Keratinocyte (primary cell): ENCODE data around the gene CD101. TPM values are rescaled to one million over a fixed set of nuclear protein-coding genes. Genes with fewer than 3 reads are reported as not detected.

ENCODE experiments used
- DNase-seq: peaks from one replicate; pipeline ENCODE4 v3.0.0-alpha.2; 2011; ENCODE audit warnings: low read depth, missing footprints, low spot score
- FAIRE-seq: peaks from 2 replicates; lab custom pipeline; 2011; peaks lifted over from hg19 to GRCh38; lab: Jason Lieb, UNC
- H2AFZ ChIP-seq: 2 replicates; pipeline ENCODE4 v1.6.0; 2012; ENCODE audit warnings: low read length, control low read depth, inconsistent platforms; ENCODE audit not compliant: control insufficient read depth
- H3K27ac ChIP-seq: 2 replicates; pipeline ENCODE4 v1.5.1; 2011; ENCODE audit warnings: low read length; ENCODE audit not compliant: control insufficient read depth, insufficient read depth
- H3K27me3 ChIP-seq: 3 replicates; pipeline ENCODE4 v1.6.0; 2011; ENCODE audit warnings: low read length; ENCODE audit not compliant: control insufficient read depth, insufficient read depth; ENCODE audit errors: extremely low read depth
- H3K36me3 ChIP-seq, 2 experiments: 2 replicates in 1 of 2; 3 replicates in 1 of 2; pipeline ENCODE4 v1.5.1; 2011; ENCODE audit warnings: low read length in 2 of 2, mild to moderate bottlenecking in 1 of 2; ENCODE audit not compliant: control insufficient read depth in 2 of 2, insufficient read depth in 2 of 2; ENCODE audit errors: extremely low read depth in 1 of 2
- H3K4me1 ChIP-seq: 3 replicates; pipeline ENCODE4 v1.5.1; 2011; ENCODE audit warnings: low read length; ENCODE audit not compliant: control insufficient read depth, insufficient read depth; ENCODE audit errors: extremely low read depth
- H3K4me2 ChIP-seq: 3 replicates; pipeline ENCODE4 v1.6.0; 2011; ENCODE audit warnings: low read depth, low read length; ENCODE audit not compliant: control insufficient read depth, insufficient read depth; ENCODE audit errors: extremely low read depth
- H3K4me3 ChIP-seq, 3 experiments: fragments of 200-600 bp in 1 of 3; sonication (generic) in 1 of 3; 2 replicates in 2 of 3; 3 replicates in 1 of 3; pipeline ENCODE4 v1.5.1; 2011 to 2016; ENCODE audit warnings: low read length in 3 of 3, mild to moderate bottlenecking in 3 of 3, control low read depth in 2 of 3, inconsistent platforms in 1 of 3, low read depth in 1 of 3, mixed read lengths in 1 of 3, mixed run types in 1 of 3, moderate library complexity in 1 of 3; ENCODE audit not compliant: control insufficient read depth in 2 of 3, insufficient read depth in 2 of 3; ENCODE audit errors: extremely low read depth in 1 of 3
- H3K79me2 ChIP-seq: 2 replicates; pipeline ENCODE4 v1.6.0; 2012; ENCODE audit warnings: low read length; ENCODE audit not compliant: control insufficient read depth, insufficient read depth
- H3K9ac ChIP-seq: 3 replicates; pipeline ENCODE4 v1.6.0; 2011; ENCODE audit warnings: low read length; ENCODE audit not compliant: control insufficient read depth, insufficient read depth; ENCODE audit errors: extremely low read depth
- H3K9me1 ChIP-seq: 3 replicates; pipeline ENCODE4 v1.6.0; 2011; ENCODE audit warnings: low read length; ENCODE audit not compliant: control insufficient read depth, insufficient read depth; ENCODE audit errors: extremely low read depth
- H3K9me3 ChIP-seq: 2 replicates; pipeline ENCODE4 v1.5.1; 2012; ENCODE audit warnings: low read depth, low read length; ENCODE audit not compliant: control insufficient read depth
- H4K20me1 ChIP-seq: 3 replicates; pipeline ENCODE4 v1.6.0; 2011; ENCODE audit warnings: low read length; ENCODE audit not compliant: control insufficient read depth, insufficient read depth; ENCODE audit errors: extremely low read depth
- CTCF ChIP-seq, 3 experiments: IDR thresholded peaks in 1 of 3; conservative IDR thresholded peaks in 1 of 3; optimal IDR thresholded peaks in 1 of 3; 2 replicates in 2 of 3; 3 replicates in 1 of 3; pipeline versions ENCODE3 to v1.5.1; 2011; ENCODE audit warnings: low read length in 3 of 3, mild to moderate bottlenecking in 3 of 3, moderate library complexity in 2 of 3, control low read depth in 1 of 3, inconsistent platforms in 1 of 3; ENCODE audit not compliant: insufficient read depth in 2 of 3; ENCODE audit errors: extremely low read depth in 1 of 3
- EZH2 ChIP-seq: IDR thresholded peaks from one replicate; pipeline ENCODE4 v1.6.1; 2012; ENCODE audit warnings: inconsistent platforms, mild to moderate bottlenecking, low read length, moderate library complexity
- dilution Hi-C: fragments of 300-500 bp; cut with MboI; formaldehyde crosslinking; loops from one replicate; pipeline ENCODE4 v1.7.0; 2020; ENCODE audit warnings: low sequenced_read_pairs; ENCODE audit not compliant: extremely low pct_ligation_motif_present
- polyA plus RNA-seq, 5 experiments: library from polyadenylated mRNA; depleted of rRNA in 3 of 5; stranded (reverse) in 3 of 5; stranded (forward) in 1 of 5; unstranded in 1 of 5; fragments of >200 nt; gene quantifications; 1 replicate in 1 of 5; 2 replicates in 3 of 5; 3 replicates in 1 of 5; pipeline versions ENCODE4 v1.2.1 to v1.2.3, GENCODE V29; 2011 to 2012; ENCODE audit warnings: missing spikeins in 2 of 5, low read depth in 1 of 5, low replicate concordance in 1 of 5

Gene CD101
- polyA plus RNA-seq, 1 donor (not counting 4 experiments of a cell fraction or from before 2014, with no cell fraction given), result 1.8 TPM

GRCh38 chr1:116968724-116969123 lies 32.8 kb upstream of the CD101 start:
- H3K9me3 ChIP-seq, result no peaks in the 10 kb centered on the region
- no peak overlapping the region for H3K4me2 ChIP-seq
- no peak overlapping the region for H3K27ac ChIP-seq
- peaks cover 16% of the 10 kb centered on the region for H3K4me1 ChIP-seq
- peaks cover 62% of the 10 kb centered on the region for H3K79me2 ChIP-seq
- TF ChIP-seq CTCF (optimal IDR thresholded peaks at IDR 0.05 in 1 of 3, IDR thresholded peaks at IDR 0.05 in 1 of 3, conservative IDR thresholded peaks at IDR 0.05 in 1 of 3; ENCODE audit: extremely low read depth in 1 of 3, insufficient read depth in 2 of 3, low read length in 3 of 3) (no peak), EZH2 (no peak)
- H3K4me3 ChIP-seq, result no peak overlapping the region
- peak; percentile 26 for FAIRE-seq
- no peak overlapping the region for H2AFZ ChIP-seq
- H4K20me1 ChIP-seq, result peaks cover 3% of the 10 kb centered on the region
- H3K9ac ChIP-seq, result no peak overlapping the region
- no peak for DNase-seq
- H3K9me1 ChIP-seq, result peaks cover 3% of the 10 kb centered on the region
- H3K36me3 ChIP-seq, result peaks cover 17 to 22% of the 10 kb centered on the region in 2 experiments
- dilution Hi-C loops, result no loop called here
- H3K27me3 ChIP-seq, result no peaks in the 10 kb centered on the region

- no peak overlapping the region for H3K9ac ChIP-seq
- peaks cover 16% of the 10 kb centered on the region for H3K4me1 ChIP-seq
- no peak overlapping the region for H3K4me2 ChIP-seq
- FAIRE-seq, result no peak
- peaks cover 49% of the 10 kb centered on the region for H3K79me2 ChIP-seq
- H3K9me3 ChIP-seq, result no peaks in the 10 kb centered on the region
- DNase-seq, result no peak
- no peak overlapping the region for H3K27ac ChIP-seq
- no peak overlapping the region for H2AFZ ChIP-seq
- dilution Hi-C loops, result no loop called here
- no peak overlapping the region for H3K4me3 ChIP-seq
- H4K20me1 ChIP-seq, result peaks cover 3% of the 10 kb centered on the region
- H3K36me3 ChIP-seq, result peaks cover 18 to 20% of the 10 kb centered on the region in 2 experiments
- TF ChIP-seq EZH2 (no peak), CTCF (optimal IDR thresholded peaks at IDR 0.05 in 1 of 3, IDR thresholded peaks at IDR 0.05 in 1 of 3, conservative IDR thresholded peaks at IDR 0.05 in 1 of 3; ENCODE audit: extremely low read depth in 1 of 3, insufficient read depth in 2 of 3, low read length in 3 of 3) (no peak)
- no peaks in the 10 kb centered on the region for H3K27me3 ChIP-seq
- peaks cover 3% of the 10 kb centered on the region for H3K9me1 ChIP-seq
Measured at GRCh38 chr1:116971258-116971860, 30.2 kb upstream of the CD101 start.
